Measurements from ENCODE around the gene SRXN1. TPM values are rescaled to one million over a fixed set of nuclear protein-coding genes. Genes with fewer than 3 reads are reported as not detected.

SRXN1 gene
- total and polyA plus RNA-seq, 2 donors (not counting 3 experiments of a cell fraction or from before 2014, with no cell fraction given), result 19.3 to 24.9 TPM

DNA sequence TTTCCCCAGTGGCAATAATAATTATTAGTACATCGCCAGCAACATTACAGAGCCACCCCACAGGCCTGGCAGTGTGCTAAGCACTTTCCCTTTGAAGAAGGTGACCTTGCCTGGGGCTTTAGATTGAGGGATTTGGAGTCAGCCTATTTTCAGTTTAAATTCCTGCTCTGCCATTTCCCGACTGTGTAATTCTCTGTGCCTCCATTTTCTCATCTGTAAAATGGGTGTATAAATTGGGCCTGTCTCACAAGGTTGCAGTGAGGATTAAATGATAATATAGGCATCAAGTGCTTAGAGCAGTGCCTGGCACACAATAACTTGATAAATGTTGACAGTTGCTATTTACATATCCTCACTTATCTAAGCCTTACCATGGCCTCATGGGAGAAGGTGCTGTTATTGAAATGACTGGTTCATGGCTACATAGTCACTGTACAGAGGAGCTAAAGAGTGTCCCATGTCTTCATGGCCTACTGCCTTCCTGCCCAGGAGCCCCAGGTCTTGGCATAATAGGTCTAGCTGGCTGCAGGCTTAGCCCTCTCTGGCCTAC, 27.7 kb upstream of the SRXN1 start:
- DNase-seq (ENCODE audit: low read depth, low spot score) (no peak), FAIRE-seq (no peak)
- Histone ChIP-seq H3K36me3 (ENCODE audit: control insufficient read depth in 2 of 2, extremely low read depth in 1 of 2, insufficient read depth in 2 of 2, low read length in 2 of 2) (no peaks in the 10 kb centered on the region), H3K27ac (ENCODE audit: insufficient read depth, low read depth, low read length) (no peak overlapping the region), H4K20me1 (replicated peaks; ENCODE audit: control insufficient read depth, extremely low read depth, insufficient read depth, low read length) (no peaks in the 10 kb centered on the region), H3K9ac (replicated peaks; ENCODE audit: extremely low read depth, insufficient read depth, low read length) (no peak overlapping the region), H3K27me3 (ENCODE audit: control insufficient read depth in 2 of 2, insufficient read depth in 2 of 2, low read length in 2 of 2) (peaks cover 7 to 19% of the 10 kb centered on the region in 2 experiments), H3K4me2 (ENCODE audit: insufficient read depth, low read length) (no peak overlapping the region), H3K4me1 (ENCODE audit: control insufficient read depth, extremely low read depth, insufficient read depth, low read length) (no peaks in the 10 kb centered on the region), H3K9me1 (replicated peaks; ENCODE audit: control insufficient read depth, extremely low read depth, insufficient read depth, low read length) (no peaks in the 10 kb centered on the region), H2AFZ (ENCODE audit: low read depth, low read length) (no peak overlapping the region), H3K4me3 (replicated peaks in 1 of 3; ENCODE audit: insufficient read depth in 1 of 3, low read depth in 1 of 3, low read length in 3 of 3) (no peak overlapping the region), H3K79me2 (ENCODE audit: control insufficient read depth, insufficient read depth, low read length) (no peaks in the 10 kb centered on the region), H3K9me3 (replicated peaks; ENCODE audit: control insufficient read depth, insufficient read depth, low read length) (no peaks in the 10 kb centered on the region)
- TF ChIP-seq MYC (IDR thresholded peaks at IDR 0.05; ENCODE audit: low read depth, low read length) (no peak), POLR2AphosphoS5 (IDR thresholded peaks at IDR 0.05; ENCODE audit: insufficient read depth, low read depth, low read length) (no peak), EZH2 (IDR thresholded peaks at IDR 0.05; ENCODE audit: borderline replicate concordance, low read depth, low read length, severe bottlenecking) (no peak), FOS (IDR thresholded peaks at IDR 0.05; ENCODE audit: borderline replicate concordance, insufficient read depth, low read length) (no peak), GATA2 (IDR thresholded peaks at IDR 0.05; ENCODE audit: insufficient read depth, insufficient read length, low read depth, low read length) (no peak), JUN (IDR thresholded peaks at IDR 0.05; ENCODE audit: borderline replicate concordance, insufficient read depth, insufficient read length, low read depth) (no peak), POLR2A (IDR thresholded peaks at IDR 0.05; ENCODE audit: low read depth, low read length) (no peak)
- TF ChIP-seq, protein P1, sequence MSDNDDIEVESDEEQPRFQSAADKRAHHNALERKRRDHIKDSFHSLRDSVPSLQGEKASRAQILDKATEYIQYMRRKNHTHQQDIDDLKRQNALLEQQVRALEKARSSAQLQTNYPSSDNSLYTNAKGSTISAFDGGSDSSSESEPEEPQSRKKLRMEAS (IDR thresholded peaks at IDR 0.05; ENCODE audit: insufficient read depth, insufficient read length), result no peak
- TF ChIP-seq, protein P2, sequence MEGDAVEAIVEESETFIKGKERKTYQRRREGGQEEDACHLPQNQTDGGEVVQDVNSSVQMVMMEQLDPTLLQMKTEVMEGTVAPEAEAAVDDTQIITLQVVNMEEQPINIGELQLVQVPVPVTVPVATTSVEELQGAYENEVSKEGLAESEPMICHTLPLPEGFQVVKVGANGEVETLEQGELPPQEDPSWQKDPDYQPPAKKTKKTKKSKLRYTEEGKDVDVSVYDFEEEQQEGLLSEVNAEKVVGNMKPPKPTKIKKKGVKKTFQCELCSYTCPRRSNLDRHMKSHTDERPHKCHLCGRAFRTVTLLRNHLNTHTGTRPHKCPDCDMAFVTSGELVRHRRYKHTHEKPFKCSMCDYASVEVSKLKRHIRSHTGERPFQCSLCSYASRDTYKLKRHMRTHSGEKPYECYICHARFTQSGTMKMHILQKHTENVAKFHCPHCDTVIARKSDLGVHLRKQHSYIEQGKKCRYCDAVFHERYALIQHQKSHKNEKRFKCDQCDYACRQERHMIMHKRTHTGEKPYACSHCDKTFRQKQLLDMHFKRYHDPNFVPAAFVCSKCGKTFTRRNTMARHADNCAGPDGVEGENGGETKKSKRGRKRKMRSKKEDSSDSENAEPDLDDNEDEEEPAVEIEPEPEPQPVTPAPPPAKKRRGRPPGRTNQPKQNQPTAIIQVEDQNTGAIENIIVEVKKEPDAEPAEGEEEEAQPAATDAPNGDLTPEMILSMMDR (IDR thresholded peaks at IDR 0.05; ENCODE audit: extremely low read depth in 1 of 2, insufficient read depth in 1 of 2, low read depth in 1 of 2, low read length in 2 of 2), result no peak
- no TSS peak for BruUV-seq (replicated peaks)
- dilution Hi-C loops (cut with MboI; ENCODE audit: extremely low pct_ligation_motif_present, low sequenced_read_pairs) (no loop called here), intact Hi-C loops (cut with micrococcal nuclease) (no loop called here)
- ChIA-PET POLR2A (no interaction called here), CTCF (interaction anchor here (1.6 kb wide), 1 partner anchor 13 kb away, joined by 7 read pairs; no protein-coding TSS in a partner anchor)
